ENCODE measurements around the gene SND1.

- no peak for TF ChIP-seq POLR2A (IDR thresholded peaks at IDR 0.05)
- no peak for TF ChIP-seq CTCF (IDR thresholded peaks at IDR 0.05)
These were observed 102.5 kb downstream of the SND1 start for GRCh38 chr7:127754457-127754856.

Measured in body of pancreas (tissue), 4 donors.